Non-pigmented ciliary epithelial cell (primary cell): Measurements from ENCODE around the gene MRM1.
A peak's percentile ranks its signal among the peaks of the same experiment; 100 is the strongest.
"Not testable (repeated sequence)": the region's sequence is repeated elsewhere in the genome, so short reads cannot be mapped to it uniquely, and the experiment has no call there.

Experiments
- DNase-seq: peaks from one replicate; pipeline ENCODE4 v3.0.0-alpha.2; 2010; ENCODE audit warnings: low read depth

The MRM1 gene

DNA sequence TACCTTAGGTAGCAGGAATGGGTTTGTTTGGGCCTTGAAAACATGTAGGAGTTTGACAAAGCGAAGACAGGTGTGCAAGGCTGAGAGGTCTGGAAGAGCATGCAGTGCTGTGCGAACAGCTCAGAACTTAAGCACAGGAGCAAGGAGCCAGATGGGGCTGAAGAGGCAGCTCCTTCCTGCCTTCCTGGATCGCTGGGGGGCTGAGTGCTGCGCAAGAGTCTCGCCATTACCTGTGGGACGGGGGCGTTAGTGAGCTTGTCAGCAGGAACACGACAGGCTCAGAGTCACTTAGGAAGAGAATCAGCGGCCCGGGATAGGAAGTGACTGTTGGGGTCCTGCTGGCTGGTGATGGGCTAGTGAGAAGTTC, 464 bp upstream of the MRM1 start:
- no peak for DNase-seq

DNA sequence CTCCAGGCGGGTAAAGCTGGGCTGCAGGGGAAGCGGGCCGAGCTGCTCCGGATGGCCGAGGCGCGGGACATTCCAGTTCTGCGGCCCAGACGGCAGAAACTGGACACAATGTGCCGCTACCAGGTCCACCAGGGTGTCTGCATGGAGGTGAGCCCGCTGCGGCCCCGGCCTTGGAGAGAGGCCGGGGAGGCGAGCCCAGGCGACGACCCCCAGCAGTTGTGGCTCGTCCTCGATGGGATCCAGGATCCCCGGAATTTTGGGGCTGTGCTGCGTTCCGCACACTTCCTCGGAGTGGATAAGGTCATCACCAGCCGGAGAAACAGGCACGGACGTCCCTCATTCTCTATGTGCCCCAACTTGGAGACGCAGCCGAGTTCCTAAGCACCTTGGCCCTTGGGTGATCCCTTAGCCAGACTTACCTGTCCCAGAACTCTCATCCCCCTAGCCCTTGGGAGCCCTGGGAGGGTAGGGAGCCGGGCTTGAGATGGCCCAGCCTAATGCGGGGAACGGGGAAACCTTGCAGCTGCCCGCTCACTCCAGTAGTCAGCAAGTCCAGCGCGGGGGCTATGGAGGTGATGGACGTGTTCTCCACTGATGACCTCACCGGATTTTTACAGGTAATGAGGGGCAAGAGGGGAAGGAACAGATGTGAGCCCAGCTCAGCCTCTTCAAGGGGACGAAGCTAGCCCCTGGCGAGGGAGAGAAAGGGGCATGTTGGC, 806 bp downstream of the MRM1 start:
- no peak for DNase-seq

DNA sequence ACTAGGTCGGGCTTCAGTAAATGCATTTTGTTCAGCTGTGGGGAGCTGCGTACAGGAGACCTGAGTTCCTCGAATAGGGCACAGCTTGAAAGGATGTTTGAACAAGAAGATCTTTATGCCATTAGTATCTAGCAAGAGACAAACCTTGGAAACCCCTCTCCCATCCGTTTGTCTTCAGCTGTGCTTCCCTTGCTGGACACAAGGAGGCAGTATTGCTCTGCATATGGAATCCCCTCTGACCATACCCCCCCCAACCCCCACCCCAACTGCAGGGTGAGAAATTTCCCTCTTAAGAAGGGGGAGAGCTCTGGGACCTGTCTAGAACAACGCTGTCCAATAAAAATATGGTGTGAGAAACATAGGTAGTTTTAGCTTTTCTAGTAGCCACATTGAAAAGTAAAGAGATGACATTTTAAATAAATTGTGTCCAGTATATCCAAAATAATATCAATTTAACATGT, 1.6 kb downstream of the MRM1 start:
- no peak for DNase-seq

- DNase-seq, result not testable (repeated sequence)
Measured at GRCh38 chr17:36605028-36605427, 3.6 kb downstream of the MRM1 start.

DNA sequence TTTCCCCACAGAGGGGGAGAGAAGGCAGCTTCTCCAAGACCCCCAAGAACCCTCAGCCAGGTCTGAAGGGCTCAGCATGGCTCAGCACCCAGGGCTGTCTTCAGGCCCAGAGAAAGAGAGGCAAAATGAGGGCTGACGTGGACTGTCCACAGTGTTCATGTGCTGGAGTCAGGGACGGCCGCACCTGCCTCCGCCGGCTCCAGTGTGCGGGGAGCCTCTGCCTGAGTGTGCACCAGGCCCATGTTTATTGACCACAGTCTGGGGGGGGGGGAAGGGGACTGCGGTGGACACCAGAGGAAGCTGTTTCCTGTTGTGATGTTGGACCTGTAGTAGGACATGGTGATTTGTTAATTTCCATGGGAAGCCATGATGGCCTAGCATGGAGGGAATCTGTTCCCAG, 6.9 kb downstream of the MRM1 start:
- no peak for DNase-seq

- DNase-seq, result no peak
Measured at GRCh38 chr17:36608794-36609497, 7.6 kb downstream of the MRM1 start.

- no peak for DNase-seq
Measured at GRCh38 chr17:36609498-36609862, 8.1 kb downstream of the MRM1 start.

DNA sequence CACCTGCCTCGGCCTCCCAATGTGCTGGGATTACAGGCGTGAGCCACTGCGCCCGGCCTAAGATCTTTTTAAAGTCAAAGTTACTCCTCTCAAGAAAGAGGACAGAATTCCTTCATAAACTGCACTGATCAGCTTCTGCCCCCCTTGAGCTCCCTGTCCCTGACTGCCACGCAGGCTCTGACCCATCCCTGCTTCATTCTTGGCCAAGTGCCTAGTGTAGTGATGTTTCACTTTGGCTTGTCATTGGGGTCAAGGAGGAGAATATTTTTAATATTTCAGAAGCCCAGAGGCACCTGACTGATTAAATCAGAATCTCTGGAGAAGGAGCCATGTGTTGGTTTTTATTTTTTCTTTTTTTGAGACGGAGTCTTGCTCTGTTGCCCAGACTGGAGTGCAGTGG, 9.1 kb downstream of the MRM1 start:
- no peak for DNase-seq

GRCh38 chr17:36611345-36612072, 10.1 kb downstream of the MRM1 start:
- peak; percentile 55 for DNase-seq

GRCh38 chr17:36612323-36612722, 10.9 kb downstream of the MRM1 start:
- no peak for DNase-seq

GRCh38 chr17:36613155-36613554, 11.8 kb downstream of the MRM1 start:
- no peak for DNase-seq

GRCh38 chr17:36614081-36614480, 12.7 kb downstream of the MRM1 start:
- no peak for DNase-seq

- no peak for DNase-seq
Measured at GRCh38 chr17:36614933-36615332, 13.6 kb downstream of the MRM1 start.

DNA sequence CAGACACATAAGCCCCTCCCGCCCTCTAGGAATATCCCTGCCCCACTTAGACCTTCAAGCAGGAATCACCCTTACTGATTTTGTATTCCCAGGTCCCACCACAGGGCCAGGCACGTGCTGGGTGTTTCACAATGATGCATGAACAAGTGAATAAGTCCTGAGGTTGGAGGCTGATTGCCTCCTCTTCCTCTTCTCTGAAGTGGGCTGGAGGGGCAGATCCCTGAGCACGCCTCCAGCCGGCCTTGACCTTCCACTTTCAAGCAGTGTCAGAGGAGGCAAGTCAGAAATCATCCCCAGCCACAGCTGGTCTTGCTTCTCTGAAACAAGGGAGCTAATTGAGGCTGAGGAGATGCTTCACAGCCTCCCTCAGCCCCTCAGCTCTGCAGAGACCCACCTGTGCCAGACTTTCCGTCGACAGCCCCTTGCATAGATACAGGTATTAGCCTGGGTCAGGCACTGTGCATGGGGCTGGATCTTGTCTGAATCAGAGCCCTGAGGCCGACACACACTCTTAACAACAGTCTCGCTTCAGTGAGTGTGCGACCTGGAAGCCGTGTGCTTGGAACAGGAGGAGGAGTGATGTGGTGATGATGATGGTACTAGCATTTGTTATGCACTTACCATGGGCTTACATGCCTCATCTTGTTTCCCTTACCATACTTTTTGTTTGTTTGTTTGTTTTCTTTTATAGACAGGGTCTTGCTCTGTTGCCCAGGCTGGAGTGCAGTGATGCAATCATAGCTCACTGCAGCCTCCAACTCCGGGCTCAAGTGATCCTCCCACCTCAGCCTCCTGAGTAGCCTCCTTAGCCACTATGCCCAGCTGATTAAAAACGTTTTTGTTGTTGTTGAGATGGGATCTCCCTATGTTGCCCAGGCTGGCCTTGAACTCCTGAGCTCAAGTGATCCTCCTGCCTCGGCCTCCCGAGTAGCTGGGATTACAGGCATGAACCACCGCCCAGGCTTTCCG, 15.0 kb downstream of the MRM1 start:
- no peak for DNase-seq

DNA sequence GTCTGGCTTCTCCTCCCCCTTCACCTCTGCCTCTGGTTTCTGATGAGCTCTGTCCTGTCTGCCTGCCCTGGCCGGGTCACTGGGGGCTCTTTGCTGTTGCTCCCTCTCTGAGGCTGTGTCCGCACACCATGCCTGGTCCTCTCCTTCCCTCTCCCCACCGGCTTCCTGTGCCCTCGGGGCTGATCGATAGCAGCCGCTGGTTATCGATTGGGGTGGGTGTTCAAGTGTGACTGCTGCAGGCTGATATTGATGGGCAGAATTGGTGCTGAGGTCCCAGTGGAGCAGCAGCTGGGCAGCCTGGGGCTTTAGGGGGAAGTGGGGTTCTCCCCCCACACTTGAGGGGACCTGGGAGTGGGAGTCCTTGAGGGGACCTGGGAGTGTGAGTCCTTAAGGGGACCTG, 16.4 kb downstream of the MRM1 start:
- no peak for DNase-seq

DNA sequence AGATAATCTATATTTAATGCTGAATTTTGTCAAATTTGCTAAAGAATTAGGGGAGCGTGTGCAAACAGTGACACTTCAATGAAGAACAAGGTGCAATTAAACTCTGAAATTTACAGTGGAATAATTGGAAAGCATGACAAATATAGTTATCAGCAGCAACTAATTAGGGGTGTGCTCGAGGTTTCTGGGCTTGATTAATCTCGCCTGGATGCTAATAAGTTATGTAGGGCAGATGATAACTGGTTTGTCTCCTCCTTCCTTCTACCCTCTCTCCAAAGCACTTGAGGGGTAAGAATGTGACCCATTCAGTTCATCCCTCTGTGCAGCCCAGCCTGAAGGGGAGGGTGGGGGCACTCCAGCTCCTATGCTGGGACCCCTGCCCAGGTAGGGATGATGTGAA, 21.9 kb downstream of the MRM1 start:
- no peak for DNase-seq

DNA sequence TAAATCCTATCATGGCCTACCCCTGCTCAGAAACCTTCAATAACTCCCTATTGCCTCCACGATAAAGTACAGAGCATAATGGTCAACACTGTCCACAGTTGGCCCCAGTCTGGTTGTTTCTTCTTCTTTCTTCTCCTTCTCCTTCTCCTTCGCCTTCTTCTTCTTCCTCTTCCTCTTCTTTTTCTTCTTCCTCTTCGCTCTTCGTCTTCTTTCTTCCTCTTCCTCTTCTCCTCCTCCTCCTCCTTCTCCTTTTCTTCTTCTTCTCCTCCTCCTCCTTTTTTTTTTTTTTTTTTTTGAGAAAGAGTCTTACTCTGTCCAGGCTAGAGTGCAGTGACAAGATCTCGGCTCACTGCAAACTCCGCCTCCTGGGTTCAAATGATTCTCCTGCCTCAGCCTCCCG, 23.8 kb downstream of the MRM1 start:
- no peak for DNase-seq

GRCh38 chr17:36627101-36627500, 25.7 kb downstream of the MRM1 start:
- no peak for DNase-seq

DNA sequence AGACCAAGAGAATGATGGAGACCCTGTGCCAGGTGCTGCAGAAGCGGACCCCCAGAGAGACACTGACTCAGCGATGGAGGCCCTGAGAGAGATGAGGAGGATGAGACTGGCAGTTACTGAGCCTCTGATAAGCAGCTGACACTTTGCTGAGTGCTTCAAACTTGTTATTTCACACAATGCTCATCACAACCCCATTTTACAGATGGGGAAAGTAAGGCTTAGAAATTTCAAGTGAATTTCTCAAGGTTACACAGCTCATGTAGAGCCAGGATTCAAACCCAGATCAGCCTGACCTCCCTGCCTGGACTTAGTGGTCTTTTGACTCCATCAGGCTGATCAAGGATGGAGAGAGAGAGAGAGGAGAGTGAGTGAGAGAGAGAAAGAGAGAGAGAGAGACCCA, 27.2 kb downstream of the MRM1 start:
- DNase-seq, result no peak

DNA sequence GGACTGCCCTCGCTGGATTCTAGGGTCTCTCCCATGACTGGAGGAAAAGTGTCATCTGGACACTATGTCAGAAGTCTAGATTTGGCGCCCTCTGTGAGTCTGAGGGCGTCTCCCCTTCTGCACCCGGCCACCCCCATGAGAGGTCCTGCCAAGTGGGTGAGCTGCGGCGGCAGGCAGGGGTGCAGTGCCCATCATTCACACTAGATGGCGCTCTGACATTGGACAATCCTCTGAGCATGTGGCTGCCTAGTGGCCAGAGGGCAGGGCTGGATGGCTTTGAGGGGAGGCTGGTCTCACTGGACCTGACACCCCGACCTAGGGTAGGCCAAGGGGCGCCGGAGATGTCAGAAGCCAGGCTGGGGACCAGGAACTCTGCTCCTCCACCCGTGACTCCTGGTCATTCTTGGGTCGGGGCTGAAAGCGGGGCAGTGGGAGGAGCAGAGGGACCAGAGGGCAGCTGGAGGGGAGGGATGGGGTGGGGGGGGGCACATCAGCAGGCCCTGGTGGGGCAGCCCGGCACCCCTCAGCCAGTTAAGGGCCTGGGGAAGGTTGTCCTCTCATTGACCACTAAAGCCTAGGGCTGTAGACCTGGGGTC, 28.0 kb downstream of the MRM1 start:
- DNase-seq, result peak; percentile 13

DNA sequence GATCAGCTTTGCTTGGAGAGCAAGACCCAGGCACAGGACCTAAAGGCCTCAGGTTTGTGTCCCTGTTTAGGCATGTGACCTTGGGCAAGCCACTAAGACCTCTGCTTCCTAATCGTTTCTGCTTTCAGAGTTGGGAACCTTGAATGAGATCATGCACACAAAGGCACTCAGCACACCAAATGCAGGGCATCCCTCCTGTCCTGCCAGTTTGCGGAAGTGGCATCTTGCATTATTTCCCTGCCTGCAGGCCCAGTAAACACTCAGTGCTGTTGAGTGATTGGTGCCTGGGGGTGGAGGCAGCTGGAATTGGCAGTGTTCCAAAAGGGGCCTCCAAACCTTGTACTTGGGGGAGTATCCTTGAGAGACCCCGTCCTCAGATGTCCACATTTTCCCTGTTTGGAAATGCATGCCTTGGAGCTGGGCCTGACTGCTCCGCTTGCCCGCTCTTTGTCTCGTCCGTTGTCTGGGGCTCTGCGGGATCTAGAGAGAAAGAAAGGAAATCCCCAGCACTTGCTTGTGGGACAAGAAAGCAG, 28.7 kb downstream of the MRM1 start:
- no peak for DNase-seq
